HG03045 (cell line): ENCODE results near the gene RAP1GAP2.
"Not testable (repeated sequence)": the region's sequence is repeated elsewhere in the genome, so short reads cannot be mapped to it uniquely, and the experiment has no call there.

Experiments used
- ATAC-seq: cut with Tn5 transposase; IDR thresholded peaks from one replicate; pipeline ENCODE4 v1.9.1; 2021; ENCODE audit warnings: mild to moderate bottlenecking, moderate library complexity; ENCODE audit not compliant: unreplicated experiment

The RAP1GAP2 gene

GRCh38 chr17:2964028-2964356 is 167.8 kb downstream of the RAP1GAP2 start:
- no peak for ATAC-seq

- no peak for ATAC-seq
Observed at GRCh38 chr17:2964370-2964769, 168.1 kb downstream of the RAP1GAP2 start.

DNA sequence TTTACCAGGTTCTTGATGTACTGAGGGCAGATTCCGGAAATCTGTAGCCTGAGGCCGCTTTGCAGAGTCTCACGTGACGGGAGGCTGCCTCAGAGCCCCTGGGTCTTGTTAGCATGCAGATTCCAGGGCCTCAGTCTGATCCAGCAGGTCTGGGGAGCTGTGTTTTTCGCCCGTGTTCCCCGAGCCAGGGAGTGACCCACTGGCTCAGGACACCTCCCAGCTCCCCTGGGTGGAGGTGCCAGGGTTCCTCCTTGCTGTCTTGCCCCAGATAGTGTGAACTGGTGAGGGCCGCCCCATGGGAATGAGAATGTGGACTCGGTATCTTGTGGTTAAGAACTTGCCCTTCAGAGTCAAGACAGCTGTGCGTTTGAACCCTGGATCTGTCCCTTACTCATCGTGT is 168.6 kb downstream of the RAP1GAP2 start:
- ATAC-seq, result no peak

- no peak for ATAC-seq
Observed at GRCh38 chr17:2965621-2966595, 169.7 kb downstream of the RAP1GAP2 start.

DNA sequence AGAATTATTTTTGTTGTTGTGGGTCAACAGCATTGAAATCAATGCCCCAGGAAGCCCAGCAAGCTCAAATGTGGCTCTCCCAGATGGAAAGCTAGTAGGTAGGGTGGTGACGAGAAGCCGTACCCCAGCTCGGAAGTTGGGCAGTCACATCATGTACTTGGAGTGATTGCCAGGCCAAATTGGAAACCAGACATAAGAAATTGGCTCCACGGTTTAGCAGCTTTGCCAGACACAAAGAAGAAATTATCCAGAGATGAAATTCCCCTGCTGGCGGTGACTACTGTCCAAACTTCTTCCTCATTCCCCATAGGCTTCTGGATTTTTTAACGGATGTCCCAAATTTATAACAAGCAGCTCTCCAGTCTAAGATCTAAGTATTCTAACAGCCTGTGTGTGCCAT is 171.3 kb downstream of the RAP1GAP2 start:
- ATAC-seq, result no peak

DNA sequence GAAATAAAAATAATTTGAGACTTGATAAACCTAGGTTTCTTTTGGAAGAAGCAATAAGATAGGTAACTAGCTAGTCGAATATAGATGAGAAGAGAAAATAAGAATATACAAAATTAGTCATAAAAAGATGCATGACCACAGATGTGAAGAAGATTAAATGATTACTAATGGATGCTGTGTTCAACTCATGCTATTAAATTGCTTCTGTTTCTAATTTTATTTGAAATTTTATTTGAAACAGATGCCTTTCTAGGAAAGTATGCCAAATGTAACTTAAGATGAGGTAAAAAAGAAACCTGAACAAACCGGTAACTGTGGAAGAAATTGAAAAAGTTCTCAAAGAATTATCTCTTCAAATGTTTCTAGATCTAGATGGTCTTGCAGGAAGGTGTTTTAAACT is 175.6 kb downstream of the RAP1GAP2 start:
- no peak for ATAC-seq

- no peak for ATAC-seq
Observed at GRCh38 chr17:2972749-2973148, 176.5 kb downstream of the RAP1GAP2 start.

- ATAC-seq, result no peak
Observed at GRCh38 chr17:2974347-2974746, 178.1 kb downstream of the RAP1GAP2 start.

DNA sequence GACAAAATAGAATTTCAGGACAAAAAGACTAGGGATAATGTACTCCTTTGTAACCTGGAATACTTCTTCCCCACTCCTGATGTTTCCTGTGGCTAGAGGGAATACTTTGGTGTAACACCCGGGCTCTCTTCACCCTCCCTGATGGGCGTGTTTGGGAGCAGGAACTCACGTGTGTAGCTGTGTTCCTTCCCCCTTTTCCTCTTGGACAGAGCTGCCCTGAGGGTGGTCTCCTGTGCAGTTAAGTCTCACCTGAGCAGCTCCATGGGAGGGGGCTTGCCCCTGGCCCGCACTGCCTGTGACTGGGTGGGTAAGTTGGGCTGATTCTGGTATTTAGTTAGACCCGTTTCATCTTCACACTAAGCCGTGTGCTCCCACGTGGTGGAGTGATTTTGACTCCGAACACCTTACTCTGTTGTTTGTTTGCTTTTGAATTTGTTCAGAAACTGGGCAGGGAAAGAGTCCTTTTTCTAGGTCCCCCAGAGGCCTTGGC is 179.3 kb downstream of the RAP1GAP2 start:
- ATAC-seq, result no peak

DNA sequence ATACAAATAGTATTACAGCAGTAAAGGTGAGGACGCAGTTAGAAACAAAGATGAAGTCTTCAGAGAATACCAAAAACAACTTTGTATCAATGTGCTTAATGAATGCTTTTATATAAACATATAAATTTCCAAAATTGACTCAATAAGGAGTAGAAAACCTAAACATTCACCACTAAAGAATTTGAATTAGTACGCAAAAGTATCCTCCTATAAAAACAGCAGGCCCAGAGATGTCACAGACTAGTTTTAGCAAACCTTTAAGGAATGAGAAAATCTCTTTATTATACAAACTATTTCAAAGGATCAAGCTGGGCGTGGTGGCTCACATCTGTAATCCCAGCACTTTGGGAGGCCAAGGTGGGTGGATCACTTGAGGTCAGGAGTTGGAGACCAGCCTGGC is 180.9 kb downstream of the RAP1GAP2 start:
- no peak for ATAC-seq

DNA sequence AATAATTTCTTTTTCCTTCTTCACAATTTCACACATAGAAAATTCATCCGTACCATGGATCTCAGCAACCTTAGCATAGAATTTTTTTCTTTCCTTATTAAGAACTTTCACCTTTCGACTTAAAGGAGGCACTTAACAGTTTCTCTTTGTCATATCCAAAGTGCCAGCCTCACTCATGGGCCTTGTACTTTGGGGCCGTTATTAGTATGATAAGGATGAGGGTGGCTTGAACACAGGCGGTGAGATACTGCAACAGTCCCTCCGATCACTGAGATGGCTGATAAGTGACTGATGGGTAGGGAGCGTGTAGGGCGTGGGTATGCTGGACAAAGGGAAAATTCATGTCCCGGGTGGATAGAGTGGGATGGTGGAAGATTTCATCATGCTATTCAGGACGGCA is 181.9 kb downstream of the RAP1GAP2 start:
- no peak for ATAC-seq

DNA sequence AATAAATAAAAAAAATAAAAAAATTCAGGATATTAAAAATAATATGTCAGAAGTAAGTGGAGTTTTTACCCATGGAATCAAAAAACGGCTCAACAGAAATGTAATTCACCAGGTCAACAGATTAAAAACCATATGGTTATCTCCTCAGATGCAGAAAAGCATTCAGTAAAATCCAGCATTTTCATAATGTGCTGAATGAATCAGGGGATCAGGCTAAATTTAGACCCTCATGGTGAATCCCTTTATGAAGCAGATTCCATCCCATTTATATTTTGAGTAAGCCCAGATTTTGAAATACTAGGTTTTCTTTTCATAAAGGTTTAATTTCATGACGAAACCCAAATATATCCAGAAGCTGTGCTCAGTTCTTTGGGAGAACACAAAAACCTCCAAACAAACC is 182.8 kb downstream of the RAP1GAP2 start:
- no peak for ATAC-seq

DNA sequence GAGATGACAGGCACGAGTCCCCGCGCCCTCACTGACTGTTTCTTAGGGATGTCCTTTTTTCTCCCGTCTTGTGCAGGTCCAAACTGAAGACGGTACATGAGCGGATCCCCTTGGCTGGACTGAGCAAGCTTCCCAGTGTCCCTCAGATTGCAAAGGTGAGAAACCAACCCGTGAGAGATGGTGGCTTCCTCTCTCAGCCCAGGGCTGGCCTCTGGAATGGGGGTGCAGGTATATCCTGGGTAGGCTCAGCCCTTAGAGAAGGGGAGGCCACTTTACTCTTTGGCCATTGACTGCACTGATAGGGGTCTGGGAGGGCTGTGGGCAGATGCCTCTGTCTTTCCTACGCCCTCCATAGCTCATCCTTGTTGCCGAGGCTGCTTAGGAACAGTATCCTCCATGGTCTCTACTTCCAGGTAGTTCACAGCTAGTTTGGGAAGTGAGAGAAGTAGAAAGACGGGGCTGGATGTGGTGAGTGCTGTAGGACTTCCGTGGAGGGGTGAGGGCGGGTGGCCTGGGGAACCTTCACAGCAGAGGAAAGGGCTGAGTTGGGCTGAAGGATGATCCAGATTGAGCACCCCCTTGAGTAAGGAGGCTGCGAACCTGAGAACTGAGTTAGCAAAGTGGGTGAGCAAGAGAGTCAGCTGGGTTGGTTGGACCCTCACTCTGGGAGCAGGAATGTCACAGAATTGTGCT is 184.1 kb downstream of the RAP1GAP2 start:
- ATAC-seq, result no peak

- no peak for ATAC-seq
Observed at GRCh38 chr17:2980904-2981246, 184.6 kb downstream of the RAP1GAP2 start.

- no peak for ATAC-seq
Observed at GRCh38 chr17:2981325-2981724, 185.1 kb downstream of the RAP1GAP2 start.

GRCh38 chr17:2982854-2983253 is 186.6 kb downstream of the RAP1GAP2 start:
- no peak for ATAC-seq

- ATAC-seq, result no peak
Observed at GRCh38 chr17:2983255-2983654, 187.0 kb downstream of the RAP1GAP2 start.

DNA sequence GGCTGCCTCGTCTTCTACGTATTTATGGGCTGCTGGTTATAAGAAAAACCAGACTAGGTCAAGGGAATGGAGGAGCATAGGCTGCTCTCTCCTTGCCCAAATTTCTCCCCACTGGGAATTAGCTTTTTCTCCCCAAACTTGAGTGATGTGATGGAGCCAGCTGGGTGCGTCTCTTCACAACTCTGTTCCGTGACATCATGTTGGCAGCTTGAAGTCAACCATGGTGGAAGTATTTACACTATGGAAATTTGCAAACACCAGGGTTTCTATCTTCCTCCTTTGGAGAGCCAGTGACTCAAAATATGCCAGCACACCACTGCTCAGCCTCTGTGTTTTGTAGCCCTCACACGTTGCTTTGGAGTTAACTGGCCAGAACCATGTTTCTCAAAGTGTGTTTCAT is 189.1 kb downstream of the RAP1GAP2 start:
- no peak for ATAC-seq

GRCh38 chr17:2986925-2987324 is 190.7 kb downstream of the RAP1GAP2 start:
- no peak for ATAC-seq

- ATAC-seq, result not testable (repeated sequence)
Observed at GRCh38 chr17:2989396-2989795, 193.2 kb downstream of the RAP1GAP2 start.

DNA sequence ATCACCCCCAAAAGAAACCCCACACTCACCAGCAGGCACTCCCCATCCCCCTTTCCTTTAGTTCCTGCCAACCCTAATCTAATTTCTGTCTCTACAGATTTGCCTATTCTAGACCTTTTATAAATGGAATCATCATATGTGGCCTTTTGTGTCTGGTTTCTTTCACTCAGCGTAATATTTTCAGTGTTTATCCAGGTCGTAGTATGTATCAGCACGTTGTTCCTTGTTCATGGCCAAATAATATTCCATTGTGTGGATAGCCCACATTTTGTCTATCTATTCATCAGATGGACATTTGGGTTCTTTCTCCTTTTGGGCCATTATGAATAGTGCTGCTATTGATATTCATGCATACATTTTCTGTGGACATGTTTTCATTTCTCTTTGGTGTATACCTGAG is 193.6 kb downstream of the RAP1GAP2 start:
- ATAC-seq, result no peak

- no peak for ATAC-seq
Observed at GRCh38 chr17:2990396-2990795, 194.2 kb downstream of the RAP1GAP2 start.
